ENCODE results near the gene LIMS1.

LIMS1 gene

DNA sequence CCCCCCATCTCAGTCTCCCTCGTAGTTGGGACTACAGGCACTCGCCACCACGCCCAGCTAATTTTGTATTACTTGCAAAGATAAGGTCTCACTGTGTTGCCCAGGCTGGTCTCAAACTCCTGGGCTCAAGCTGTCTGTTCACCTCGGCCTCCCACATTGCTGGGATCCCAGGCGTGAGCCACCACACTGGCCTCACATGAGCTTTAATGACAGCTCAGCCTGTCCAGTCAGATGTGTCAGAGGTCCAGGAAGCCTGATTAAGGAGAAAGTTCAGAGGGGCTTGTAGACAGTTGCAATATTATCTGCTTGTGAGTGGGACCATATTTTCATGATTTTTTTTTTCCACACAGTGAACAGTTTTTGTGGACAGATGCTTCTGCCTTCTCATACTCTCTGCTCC is 82.0 kb downstream of the LIMS1 start:
- DNase-seq: no peak

DNA sequence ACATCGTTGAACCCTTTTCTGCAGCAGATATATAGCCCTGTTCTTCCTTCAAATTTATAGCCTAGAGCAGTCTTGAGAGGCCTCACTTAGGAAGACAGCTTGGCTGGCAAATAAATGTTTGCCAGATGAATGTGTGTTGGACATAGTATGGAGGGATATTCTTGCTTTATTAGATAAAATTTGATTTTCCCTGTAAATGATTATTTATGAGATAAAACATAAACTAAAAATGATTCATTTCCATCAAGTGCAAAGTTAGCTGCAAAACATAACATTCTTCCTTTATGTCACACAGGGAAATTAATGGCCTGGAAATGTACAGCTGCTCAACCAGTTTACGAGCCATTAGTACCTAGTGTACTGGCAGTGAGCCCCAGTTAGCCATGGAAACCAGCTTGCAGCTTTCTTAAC is 82.5 kb downstream of the LIMS1 start:
- DNase-seq: peak; percentile 21 to 45

DNA sequence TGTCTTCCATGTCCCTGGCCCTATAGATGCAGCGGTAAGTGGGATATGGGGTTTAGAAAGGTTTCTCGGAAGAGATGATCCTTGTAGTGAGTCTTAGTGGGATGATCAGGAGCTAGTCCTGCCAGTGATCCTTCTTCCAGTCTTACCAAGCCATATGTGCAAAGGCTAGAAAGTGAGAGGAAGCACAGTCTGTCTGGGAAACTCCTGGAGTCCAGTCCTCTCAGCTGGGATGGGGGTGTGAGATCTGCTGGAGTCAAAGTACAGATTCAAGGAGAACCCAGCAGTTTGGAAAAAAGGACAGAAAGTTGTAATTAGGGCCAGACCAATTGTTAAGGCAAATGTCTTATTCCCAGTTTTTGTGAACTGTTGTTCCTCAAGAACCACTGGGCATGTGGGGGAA is 83.3 kb downstream of the LIMS1 start:
- DNase-seq: peak in 1 of 2 experiments; percentile 24

DNA sequence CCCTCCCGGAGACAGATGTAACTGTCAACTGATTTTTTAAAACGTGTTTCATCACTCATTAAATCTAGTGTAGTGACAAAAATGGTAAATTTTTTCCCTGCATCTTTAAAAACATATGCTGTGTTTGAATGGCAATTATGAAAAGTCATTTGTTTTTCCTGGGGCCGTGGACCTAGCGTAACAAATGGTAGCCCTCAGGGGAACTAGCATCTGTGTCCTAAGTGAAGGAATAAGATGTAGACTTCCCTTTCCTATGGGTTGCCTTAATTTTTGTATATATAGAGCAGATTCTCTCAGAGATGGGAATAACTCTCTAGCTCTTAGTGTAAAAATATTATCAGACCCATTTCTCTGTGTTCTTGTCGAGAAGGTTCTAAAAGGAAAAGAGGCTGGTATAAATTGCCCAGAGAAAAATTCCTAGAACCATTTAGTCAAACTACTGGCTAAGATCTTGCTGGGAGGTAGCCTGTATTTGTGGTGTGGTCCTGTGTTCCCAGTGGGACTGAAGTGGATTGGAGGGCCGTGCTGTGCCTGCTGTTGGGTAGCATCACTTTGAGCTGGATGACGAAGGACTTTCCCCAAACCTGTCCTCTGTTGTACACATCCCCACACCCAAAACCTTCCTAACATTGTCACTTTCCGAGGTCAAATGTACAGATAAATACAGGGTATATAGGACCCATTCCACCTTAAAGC is 85.8 kb downstream of the LIMS1 start:
- no peak for DNase-seq

DNA sequence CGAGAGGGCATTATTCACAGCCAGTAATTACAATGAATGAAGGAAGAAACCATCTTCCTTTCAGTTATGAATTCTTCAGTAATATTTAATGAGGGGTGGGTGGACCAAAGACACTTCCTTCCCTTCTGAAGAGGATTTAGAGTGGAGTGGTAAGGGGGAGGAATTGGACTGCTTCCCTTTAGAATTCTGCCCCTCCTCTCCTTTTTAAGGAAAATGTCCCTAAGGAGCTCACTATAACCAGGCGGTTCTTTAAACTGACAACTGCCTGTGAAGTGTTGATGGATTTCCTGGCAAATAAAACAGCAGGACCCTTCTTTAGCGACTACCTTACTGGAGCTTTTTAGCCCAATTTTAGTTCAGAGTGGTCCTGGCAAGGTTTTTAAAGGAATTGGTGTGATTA is 86.4 kb downstream of the LIMS1 start:
- no peak for DNase-seq

DNA sequence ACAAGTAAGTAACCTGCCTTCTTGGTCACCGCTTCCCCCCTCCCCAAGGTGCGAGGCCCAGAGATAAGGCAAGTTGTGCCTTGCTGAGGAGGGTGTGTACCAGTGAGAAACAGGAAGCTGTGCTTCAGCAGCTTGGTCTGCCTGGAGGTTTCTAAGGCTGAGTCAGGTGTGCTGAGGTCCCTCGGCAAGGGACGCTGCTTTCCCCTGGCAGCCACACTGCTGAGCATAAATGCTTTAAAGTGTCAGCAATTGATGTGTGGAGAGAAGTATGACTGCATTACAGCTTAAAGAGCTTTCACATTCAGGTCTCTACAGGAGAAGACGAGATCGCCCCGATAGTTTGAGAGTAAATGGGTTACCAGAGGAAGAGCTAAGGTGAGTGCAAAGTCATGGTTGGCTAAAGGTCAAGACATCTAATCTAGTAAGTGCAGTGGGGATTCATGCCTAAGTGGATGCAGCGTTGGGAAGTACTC is 86.9 kb downstream of the LIMS1 start:
- DNase-seq: no peak

DNA sequence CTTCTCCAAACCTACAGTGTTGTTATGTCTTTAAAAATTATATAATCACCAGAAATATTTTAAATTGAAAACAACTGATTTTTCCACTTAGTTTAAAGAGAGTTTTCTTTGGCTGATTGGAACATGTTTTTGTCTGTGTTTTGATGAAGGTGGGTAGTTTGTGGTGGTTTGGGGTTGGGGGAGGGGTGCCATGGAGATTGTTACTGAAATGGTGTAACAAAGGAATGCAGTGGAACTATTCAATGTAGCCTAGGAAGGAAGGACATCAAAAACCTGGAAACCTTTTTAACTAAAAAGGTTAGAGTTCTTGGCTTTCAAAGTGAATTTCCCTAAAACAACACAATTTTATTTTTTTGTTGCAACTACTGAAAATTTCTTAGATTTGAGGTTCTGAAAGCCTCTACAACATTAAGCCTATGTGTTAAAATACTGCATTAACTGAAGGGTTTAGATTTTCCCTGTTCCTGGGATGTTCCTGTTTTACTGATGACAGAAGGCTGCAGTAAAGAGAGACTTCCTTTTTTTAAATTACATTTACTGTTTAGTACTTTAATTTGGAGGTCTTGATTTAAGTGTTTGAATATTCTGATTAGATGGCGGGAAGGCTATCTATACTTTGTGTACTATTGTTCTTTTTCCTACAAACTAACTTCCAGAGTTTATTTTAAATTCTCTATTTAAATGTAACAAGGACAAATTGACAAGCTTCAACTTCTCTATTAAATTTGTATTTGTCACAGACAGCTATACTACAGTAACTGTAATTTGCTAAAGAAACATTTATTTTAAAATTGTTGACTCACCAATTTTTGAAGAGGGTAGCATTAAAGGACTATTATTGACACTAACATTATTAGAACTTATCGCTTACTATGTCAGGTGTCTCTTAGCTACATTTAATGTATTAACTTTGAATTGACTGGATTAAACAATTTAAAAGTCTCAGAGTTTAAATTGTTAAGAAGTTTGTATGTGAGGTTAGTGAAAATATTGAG is 87.7 kb downstream of the LIMS1 start:
- no peak for DNase-seq

DNA sequence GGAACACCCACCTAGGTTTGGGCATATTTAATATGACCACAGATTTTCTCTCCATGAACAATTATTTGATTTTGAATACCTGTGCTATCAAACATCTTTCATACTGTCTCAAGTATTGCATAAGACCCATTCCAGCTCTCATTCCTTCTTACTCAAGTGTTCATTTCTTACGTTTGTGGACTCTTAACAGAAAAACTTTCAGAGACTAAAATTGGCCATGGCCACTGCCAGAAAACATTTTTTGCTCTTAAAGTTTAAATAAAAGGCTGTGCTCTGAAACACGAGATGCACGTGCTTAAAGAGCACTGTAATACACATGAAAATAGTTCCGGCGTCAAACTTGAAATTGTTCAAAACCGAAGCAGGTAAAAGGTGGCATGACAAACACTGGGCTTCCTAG is 89.3 kb downstream of the LIMS1 start:
- no peak for DNase-seq

DNA sequence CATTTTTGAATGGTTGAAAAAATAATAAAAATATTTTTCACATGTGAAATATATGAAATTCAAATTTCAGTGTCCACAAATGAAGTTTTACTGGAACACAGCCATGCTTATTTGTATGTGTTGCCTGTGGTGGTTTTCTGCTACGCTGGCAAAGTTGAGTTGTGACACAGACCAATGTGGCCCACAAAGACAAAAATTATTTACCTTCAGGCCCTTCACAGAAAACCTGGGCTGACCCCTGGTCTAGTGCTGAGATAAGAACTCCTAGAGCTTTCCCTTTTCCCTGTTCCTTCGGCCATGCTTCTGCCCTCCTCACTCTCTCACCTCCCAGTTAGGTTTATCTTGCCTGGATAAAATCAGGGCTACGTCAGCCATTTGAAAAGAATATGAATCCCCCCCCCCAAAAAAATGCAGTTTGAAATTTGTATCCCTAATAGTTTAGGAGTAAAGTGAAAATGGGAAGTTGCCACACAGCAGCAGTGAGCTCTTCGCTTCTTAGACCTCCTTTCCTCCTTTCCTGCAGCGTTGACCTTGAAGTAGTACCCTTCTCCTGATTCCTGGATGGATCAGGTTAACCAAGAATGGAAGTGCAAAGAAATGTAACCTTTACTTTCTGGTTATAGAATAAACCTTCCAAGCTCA is 91.0 kb downstream of the LIMS1 start:
- DNase-seq: no peak

DNA sequence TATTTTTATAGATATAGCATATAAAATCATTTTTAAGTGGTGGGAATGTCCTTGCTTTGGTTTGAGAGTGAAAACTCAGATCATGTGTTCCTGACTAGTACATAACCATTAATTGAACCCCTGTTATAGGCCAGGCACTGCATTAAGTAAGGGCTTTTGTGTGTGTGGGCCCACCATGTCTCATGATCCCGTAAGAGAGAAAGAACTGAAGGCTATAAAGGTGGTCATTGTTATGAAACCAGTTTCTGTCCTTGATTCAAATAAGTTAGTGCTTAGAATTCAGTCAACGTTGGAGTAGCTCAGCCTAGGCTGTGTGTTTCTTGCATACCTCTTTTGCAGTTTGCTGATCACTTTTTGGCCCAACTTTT is 91.5 kb downstream of the LIMS1 start:
- DNase-seq: no peak

DNA sequence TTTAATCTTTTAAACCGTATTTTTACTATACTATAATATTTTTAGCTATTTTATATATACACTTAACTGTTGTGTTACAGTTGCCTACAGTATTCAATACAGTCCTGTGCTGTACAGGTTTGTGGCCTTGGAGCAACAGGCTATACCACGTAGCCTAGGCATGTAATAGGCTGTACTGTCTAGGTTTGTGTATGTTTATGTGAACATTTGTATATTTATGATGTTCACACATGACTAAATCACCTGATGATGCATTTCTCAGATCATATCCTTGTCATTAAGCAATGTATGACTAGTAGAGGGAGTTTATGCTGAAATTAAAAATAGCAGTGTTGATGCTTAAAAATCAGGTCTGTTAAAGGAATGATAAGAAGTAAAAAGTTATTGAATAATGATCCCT is 92.7 kb downstream of the LIMS1 start:
- no peak for DNase-seq

DNA sequence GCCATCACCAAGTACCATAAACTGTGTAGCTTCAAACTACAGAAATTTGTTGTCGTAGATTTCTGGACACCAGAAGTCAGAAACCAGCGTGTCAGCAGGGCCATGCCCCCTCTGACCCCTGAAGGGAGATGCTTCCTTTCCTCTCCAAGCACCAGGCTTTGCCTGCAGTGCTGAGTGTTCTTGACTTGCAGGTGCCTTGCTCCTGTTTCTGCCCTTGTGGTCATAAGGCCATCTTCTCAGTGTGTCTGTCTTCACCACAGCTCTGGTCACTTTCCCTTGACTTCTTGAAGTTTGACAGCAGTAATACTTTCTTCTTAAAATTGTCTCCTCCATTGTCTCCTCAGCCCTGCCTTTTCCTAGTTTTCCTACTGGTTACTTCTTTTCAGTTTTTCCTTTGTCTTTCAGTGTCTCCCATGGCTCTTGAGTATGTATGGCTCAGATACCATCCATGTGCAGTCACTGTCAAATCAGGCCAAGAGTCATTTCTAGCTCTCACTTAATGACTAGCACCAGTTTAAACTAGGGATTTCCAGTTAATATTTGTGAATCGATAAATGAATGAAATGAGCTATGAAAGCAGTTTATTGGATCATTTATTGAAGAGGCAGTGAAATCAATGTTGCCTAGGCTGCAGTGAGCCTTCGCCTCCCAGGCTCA is 93.8 kb downstream of the LIMS1 start:
- DNase-seq: no peak

DNA sequence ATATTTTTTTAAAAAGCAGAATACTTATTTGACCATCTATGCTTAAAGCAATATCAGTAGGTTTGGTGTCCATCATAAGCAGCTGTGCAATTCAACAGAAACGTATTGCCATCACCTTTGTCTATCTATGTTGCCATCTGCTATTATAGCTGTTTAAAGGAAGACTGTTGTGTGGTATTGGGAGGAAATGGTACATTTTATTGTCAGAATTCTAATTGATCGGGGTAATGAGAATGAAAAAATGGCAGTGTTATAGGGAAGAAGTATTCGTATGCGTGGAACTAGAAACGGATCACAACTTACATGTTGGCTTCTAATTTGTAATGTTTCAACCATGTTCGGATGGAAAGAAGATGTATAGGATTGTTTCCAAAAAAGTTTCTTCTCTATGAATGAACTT is 94.7 kb downstream of the LIMS1 start:
- DNase-seq: no peak

DNA sequence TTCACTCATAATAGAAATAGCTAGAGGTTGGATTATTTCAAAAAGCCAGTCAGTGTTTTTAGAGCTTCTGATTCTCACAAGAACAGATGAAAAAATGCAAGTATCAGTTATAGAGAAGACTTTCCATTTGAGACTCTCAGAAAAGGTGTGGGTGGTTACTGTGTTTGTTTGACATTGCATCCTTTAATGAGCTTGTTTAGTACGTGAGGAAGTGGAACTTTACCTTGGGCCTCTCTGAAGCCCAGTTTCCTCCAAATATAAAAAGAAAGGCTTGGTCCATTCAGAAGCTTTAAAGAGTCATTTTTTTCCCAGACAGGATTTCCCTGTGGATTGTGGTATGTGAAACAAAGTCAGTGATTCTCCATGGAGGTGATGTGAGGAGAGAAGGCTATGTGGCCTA is 95.1 kb downstream of the LIMS1 start:
- no peak for DNase-seq

DNA sequence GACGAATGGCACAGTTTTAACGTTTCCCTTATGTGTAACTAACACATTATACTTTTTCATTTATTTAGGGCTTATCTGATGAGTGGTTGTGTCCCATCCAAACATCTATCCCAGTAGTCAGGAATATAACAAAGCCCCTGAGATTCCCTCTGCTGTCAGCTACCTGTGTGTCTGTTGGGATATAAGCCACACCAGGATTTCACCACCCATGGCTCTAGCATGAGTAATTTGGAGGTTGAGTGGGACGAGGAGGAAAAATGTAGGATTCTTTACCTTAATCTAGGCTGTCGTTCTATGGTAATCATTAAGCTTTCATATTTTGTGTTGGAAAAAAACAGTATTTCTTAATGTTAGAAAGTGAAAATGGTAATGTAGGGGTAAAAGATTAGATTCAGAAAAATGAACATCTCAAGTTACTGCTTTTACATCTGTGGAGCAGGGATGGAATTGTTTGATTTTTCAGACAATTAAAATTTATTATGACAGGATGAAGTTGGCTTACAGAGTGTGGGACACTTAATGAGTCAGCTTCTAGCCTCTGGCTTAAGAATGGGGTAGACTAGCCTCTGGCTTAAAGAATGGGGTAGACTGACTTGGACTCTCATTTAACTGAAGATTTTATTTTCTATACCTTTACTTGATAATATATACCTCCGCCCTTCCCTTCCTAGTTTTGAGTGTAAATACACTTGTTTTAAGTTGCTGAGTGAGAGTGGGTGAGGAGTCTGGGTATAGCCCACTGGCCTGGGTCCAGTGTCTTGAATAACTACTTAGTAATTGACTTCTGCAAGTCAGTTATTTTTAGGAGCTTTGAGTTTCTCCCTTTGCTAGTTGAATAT is 96.5 kb downstream of the LIMS1 start:
- DNase-seq: no peak

DNA sequence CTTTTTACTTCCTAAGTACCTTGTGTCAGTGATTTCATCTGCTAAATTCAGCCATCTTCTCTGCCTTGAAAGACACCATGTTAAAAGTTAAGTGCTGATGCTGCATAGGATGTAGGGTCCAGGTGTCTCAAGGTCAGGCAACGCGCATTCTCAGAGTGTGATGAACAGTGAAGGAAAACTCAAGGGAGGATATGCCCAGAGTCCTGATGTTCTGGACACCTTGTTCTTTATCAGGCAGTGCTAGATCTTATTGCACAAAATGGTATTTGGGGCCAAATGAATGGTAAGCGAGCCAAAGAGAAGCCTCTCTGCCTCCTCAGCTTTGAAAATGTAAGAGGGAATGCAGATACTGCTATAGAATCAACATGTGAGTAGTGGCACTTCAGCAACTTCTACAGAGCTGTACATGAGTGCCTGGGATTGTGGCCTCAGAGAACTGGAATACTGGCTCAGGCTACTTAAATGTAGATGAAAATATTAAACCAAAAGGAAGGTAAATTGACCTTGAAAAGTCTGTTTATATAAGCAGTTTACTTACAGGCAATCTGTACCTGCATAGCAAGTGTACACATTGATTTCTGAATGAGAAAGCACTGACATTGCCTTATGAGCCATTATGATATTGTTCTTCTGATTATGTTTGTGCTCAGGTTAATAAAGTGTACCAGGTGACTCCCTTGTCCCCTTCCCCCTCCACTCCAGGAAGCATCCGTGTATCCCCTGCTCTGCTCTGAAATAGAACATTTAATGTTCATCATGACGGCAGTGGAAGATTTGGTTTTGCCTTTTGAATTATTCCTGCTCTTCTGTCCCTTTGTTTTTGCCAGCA is 98.3 kb downstream of the LIMS1 start:
- peak in 1 of 2 experiments; percentile 29 for DNase-seq

DNA sequence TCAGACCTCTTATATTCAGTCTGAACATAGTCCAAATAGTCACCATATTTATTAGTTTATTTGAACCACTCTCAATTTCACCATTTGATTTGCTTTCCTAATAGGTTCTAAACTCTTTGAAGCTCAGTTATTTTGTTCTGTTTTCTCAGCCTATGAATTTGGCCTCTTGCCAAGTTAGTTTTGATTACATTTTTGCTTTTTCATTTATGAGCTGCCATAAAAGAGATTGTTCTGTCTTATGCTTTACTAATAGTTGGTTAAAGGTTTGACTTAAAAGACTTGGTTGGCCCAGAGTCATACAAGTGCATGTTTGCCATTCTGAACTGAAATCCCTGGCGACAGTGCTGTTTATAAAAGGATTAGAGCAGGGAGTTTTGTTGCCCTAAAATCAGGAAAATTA is 99.1 kb downstream of the LIMS1 start:
- peak in 1 of 2 experiments; percentile 48 for DNase-seq

DNA sequence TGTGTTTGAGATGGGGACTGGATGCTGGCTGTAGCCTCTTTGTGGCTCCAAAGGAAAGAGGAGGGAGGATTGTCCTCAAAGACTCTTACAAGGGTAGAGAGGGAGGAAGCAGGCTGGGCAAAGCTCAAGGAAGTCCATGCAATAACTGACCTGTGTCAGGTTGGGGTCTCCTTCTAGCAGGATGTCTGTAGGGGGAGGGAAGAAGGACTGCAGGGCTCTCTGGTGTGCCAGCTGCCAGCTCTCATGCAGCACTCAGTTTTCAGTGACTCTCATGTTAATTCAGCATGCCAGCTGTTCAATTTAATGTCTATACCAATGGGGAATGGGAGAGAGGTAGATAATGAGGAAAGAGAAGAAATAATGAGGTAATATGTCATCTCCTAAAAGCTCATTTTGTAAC is 99.7 kb downstream of the LIMS1 start:
- DNase-seq: peak; percentile 78 to 93

DNA sequence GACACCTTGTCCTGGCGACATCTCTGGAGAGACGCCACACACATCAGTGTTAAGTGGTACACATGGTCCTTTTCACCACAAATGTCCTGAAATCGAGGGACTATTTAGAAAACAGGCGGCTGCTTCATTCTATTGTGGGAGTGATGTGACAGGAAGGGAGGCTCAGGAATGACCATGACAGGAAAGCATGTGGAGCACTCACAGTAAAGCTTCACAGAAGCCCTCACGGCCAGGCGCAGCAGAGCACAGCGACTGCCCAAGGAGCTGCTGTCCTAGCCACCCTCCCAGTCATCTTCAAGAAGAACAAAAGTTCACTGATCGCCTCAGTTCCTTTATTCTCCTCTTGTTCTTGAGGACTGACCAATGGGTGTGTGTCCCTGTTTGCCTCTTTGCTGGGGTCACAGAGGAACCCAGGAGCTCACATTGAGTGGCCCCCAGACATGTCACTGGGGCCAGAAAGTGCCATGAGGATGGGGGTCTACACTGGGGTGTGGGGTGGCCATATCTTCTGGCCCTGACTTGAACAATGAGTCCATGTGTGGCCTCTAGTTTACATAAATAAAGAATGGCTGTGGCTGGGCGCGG is 100.4 kb downstream of the LIMS1 start:
- peak in 1 of 2 experiments; percentile 51 for DNase-seq

DNA sequence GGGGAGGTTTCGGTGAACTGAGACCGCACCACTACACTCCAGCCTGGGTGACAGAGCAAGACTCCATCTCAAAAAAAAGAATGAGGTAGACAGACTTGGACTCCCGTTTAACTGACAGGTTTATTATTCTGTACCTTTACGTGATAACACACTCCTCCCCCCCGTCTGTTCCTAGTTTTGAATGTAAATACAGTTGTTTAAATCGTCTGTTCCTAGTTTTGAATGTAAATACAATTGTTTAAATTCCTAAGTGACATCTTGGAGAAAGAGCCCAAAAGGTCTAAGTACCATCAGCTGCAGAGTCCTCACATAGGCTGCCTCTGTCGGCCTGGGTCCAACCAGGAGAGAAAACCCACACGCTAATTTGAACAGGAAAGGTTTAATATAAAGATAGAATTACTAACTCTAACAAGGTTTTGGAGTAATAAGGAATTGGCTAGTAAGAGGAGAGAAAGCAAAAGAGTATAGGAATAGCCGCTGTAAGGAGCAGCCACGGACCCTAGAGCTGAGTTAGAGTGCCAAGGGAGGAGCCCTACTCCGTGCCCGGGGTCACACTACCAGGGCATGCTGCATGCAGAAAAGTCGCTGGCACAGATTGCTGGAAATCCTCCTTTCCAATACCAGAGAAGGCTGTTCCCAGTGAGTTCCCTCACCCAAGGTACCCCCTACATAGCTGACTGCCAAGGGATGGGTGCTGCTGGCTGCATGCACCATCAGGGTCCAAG is 101.5 kb downstream of the LIMS1 start:
- no peak for DNase-seq

Data from NCI-H524 (cell line).